NT2/D1 (cell line): ENCODE results near the gene PHLPP1.
"Not testable (repeated sequence)": the region's sequence is repeated elsewhere in the genome, so short reads cannot be mapped to it uniquely, and the experiment has no call there.

Source experiments
- DNase-seq: peaks from one replicate; pipeline ENCODE4 v3.0.0-alpha.2; 2011; ENCODE audit warnings: low read depth, low spot score
- H3K27me3 ChIP-seq: 2 replicates; pipeline ENCODE4 v1.6.0; 2011; ENCODE audit warnings: mild to moderate bottlenecking; ENCODE audit not compliant: insufficient read length, insufficient read depth
- H3K36me3 ChIP-seq: 2 replicates; pipeline ENCODE4 v1.6.1; 2011; ENCODE audit warnings: mild to moderate bottlenecking, low read length, mixed read lengths; ENCODE audit not compliant: insufficient read depth, insufficient read length
- H3K4me1 ChIP-seq: 2 replicates; pipeline ENCODE4 v1.5.1; 2011; ENCODE audit not compliant: insufficient read depth, insufficient read length
- H3K4me3 ChIP-seq: 2 replicates; pipeline ENCODE4 v1.5.1; 2011; ENCODE audit warnings: low read depth; ENCODE audit not compliant: insufficient read length
- H3K9ac ChIP-seq: 2 replicates; pipeline ENCODE4 v1.6.0; 2011; ENCODE audit warnings: low read depth; ENCODE audit not compliant: insufficient read length
- H3K9me3 ChIP-seq: 2 replicates; pipeline ENCODE4 v1.5.1; 2011; ENCODE audit warnings: mild to moderate bottlenecking, low read length; ENCODE audit not compliant: insufficient read depth
- SUZ12 ChIP-seq: IDR thresholded peaks from 2 replicates; pipeline ENCODE4 v1.6.1; 2011; ENCODE audit not compliant: insufficient read length, insufficient read depth; ENCODE audit errors: extremely low read depth
- YY1 ChIP-seq: IDR thresholded peaks from 2 replicates; pipeline ENCODE4 v1.6.1; 2011; ENCODE audit not compliant: insufficient read length, insufficient read depth
- ZNF274 ChIP-seq: IDR thresholded peaks from 2 replicates; pipeline ENCODE4 v1.6.1; 2011; ENCODE audit warnings: mild to moderate bottlenecking, low read depth, low read length

The PHLPP1 gene

DNA sequence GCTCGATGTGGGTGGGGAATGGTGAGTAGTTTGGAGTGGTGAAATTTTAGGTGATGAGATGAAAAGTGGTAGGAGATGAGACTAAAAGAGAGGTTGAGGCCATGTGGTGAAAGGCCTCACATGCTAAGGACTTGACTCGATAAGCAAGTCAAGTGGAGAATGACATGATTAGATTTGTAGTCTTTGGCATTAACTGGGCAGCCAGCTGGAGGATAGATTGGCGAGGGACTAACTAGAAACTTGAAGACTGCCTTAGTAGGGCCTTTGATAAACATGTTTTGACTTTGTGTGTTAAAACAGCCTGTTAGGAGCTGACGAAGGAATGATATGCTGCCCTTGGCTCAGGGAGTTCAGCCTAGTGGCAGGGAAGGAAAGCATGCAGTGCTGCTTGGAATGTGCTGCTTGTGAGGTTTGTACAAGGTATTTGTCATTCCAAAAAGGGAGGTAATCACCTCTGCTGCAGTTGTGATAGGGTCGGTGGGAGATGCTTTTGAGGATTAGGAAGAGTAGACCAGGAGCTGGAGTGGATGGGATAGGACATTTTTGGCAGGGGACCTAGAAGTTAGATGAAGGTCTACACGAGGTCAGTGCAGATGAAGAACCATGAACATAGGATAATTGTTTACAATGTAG is 22.0 kb downstream of the PHLPP1 start:
- H3K4me1 ChIP-seq = no peaks in the 10 kb centered on the region
- H3K27me3 ChIP-seq = no peaks in the 10 kb centered on the region
- no peaks in the 10 kb centered on the region for H3K36me3 ChIP-seq
- TF ChIP-seq ZNF274 (no peak), YY1 (no peak), SUZ12 (no peak)
- no peaks in the 10 kb centered on the region for H3K9me3 ChIP-seq
- no peak overlapping the region for H3K9ac ChIP-seq
- DNase-seq = no peak
- H3K4me3 ChIP-seq = no peak overlapping the region

DNA sequence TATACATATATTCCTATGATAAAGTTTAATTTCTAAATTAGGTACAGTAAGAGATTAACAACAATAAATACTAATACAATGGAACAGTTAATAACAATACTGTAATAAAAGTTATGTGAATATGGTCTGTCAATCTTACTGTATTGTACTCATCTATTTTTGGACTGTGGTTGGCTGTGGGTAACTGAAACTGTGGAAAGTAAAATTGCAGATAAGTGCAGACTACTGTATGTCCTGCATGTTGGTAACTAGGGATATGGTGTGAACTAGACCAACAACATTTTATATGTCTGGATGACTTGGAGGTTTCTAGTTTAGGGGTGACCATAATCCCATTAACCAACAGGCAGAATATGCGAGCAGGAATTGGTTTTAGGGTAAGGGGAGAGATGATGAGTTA is 23.3 kb downstream of the PHLPP1 start:
- no peak overlapping the region for H3K4me3 ChIP-seq
- no peaks in the 10 kb centered on the region for H3K27me3 ChIP-seq
- H3K4me1 ChIP-seq = no peaks in the 10 kb centered on the region
- H3K9ac ChIP-seq = no peak overlapping the region
- no peak for TF ChIP-seq SUZ12
- no peak for TF ChIP-seq ZNF274
- TF ChIP-seq YY1 = no peak
- no peaks in the 10 kb centered on the region for H3K36me3 ChIP-seq
- H3K9me3 ChIP-seq = no peaks in the 10 kb centered on the region
- DNase-seq = no peak

DNA sequence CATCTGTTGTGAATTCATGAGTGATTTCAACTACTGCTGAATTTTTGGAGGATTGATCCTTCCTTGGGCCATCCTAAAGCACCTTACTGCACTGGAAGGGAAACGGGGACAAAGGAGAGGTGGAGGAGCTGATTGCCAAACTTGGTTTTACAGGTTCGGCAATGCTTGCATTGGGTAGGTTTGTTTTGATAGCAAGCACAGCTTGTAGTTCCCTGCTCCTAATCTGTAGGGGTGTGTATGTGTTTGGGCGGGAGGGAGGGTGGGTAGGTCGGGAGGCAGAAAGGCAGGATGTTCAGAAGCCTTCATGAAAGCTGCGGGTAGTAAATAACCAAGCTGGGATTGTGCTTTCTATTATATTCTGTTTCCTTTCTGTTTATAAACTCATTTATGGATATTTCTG is 24.6 kb downstream of the PHLPP1 start:
- Histone ChIP-seq H3K4me3 (no peak overlapping the region), H3K27me3 (no peaks in the 10 kb centered on the region), H3K9me3 (no peaks in the 10 kb centered on the region), H3K4me1 (no peaks in the 10 kb centered on the region), H3K36me3 (no peaks in the 10 kb centered on the region), H3K9ac (no peak overlapping the region)
- DNase-seq = no peak
- no peak for TF ChIP-seq ZNF274
- TF ChIP-seq SUZ12 = no peak
- no peak for TF ChIP-seq YY1

DNA sequence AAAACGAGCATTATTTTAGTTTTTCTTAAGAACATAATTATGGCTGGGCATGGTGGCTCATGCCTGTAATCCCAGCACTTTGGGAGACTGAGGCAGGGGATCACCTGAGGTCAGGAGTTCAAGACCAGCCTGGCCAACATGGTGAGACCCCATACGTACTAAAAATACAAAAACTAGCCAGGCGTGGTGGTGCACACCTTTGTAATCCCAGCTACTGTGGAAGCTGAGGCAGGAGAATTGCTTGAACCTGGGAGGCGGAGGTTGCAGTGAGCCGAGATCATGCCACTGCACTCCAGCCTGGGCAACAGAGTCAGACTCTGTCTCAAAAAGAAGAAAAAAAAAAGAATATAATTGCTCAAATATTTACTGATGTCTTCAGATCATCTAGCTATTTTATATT is 25.3 kb downstream of the PHLPP1 start:
- not testable (repeated sequence) for H3K36me3 ChIP-seq, H3K4me1 ChIP-seq, H3K4me3 ChIP-seq

DNA sequence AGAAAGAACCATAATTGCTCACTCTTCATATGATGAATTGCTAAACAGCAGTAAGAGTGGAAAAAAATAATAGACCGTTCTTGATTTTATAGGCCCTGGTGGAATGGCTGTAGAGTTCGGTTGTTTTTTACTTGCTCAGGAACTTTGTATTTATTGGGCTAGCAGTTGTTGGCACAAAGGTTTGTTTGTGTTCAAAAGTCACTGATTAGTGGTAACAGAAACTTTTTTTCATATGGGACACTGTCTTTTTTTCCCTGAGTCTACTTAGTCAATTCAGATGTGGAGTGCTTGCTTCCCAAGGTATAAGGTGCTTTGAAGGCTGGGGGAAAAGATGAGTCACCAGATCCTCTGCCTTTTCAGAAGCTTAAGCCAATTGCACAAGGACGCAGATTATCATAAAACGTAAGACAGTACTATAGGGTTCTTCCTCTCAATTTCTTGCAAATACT is 25.8 kb downstream of the PHLPP1 start:
- no peaks in the 10 kb centered on the region for H3K27me3 ChIP-seq
- TF ChIP-seq YY1 = no peak
- TF ChIP-seq ZNF274 = no peak
- no peak for TF ChIP-seq SUZ12
- no peak overlapping the region for H3K9ac ChIP-seq
- no peaks in the 10 kb centered on the region for H3K9me3 ChIP-seq
- no peaks in the 10 kb centered on the region for H3K36me3 ChIP-seq
- no peak overlapping the region for H3K4me3 ChIP-seq
- H3K4me1 ChIP-seq = no peaks in the 10 kb centered on the region
- DNase-seq = no peak

More for the DNA sequence above, 25.3 kb downstream of the PHLPP1 start:
- DNase-seq, H3K9ac ChIP-seq, H3K27me3 ChIP-seq, H3K9me3 ChIP-seq: not testable (repeated sequence)

DNA sequence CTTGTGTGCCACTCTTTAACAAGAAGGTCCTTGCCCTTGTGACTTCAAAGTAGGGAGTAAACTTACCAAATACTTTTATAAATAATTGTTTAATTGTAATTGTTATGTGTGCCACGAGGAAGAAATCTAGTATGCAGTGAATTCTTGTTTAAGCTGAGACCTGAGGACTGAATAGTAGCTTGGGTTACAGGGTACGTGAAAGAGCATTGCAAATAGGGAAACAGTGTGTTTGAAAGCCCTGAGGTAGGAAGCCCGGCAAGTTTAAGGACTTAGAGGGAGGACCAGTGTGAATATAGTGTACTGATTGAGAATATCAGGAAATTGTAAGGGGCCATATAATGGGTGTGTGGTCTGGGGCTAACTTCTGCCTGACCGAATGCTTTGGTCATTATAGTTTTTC is 26.2 kb downstream of the PHLPP1 start:
- Histone ChIP-seq H3K27me3 (no peaks in the 10 kb centered on the region), H3K9ac (no peak overlapping the region), H3K4me1 (no peaks in the 10 kb centered on the region), H3K4me3 (no peak overlapping the region), H3K9me3 (no peaks in the 10 kb centered on the region), H3K36me3 (no peaks in the 10 kb centered on the region)
- DNase-seq = no peak
- no peak for TF ChIP-seq YY1
- no peak for TF ChIP-seq ZNF274
- no peak for TF ChIP-seq SUZ12

DNA sequence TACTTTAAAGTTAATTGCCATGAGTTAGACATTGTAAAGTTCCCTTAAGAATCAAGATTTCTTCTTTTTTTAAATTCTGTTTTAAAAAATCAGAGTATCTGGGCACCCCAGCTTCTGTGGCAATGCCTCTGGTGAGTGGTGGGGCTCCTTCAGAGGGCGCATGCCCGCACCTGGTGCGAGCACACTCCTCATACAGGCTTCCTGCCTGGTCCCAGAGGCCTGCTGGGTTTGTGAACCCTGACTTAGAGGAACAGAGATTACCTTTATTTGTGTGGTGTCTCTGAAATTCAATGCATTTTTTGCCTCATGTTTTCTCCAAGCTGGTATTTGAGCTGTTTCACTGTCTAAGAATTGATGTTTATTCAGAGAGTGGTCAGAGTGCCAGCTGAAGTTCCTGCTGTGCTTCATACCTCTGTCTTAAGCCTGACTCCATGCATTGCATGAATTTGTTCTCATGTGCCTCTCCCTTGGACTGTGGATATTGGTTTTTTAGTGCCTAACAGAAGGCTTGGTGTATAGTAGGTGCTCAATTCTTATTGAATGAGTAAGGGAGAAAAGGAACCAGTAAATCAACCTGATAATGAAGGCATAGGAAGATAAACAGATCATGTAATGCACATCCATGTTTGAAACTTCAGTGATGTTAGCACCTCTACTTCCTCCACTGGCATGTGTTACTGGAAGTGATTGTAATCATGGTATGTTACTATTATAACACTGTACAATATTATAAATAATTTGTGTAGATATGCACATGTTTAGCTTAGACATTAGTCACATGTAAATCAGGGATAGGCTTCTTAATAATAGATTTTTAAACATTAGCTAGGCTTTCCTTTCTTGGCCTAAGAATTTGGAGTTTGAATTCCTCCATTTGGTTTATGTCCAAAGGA is 29.0 kb downstream of the PHLPP1 start:
- no peaks in the 10 kb centered on the region for H3K27me3 ChIP-seq
- H3K36me3 ChIP-seq = no peaks in the 10 kb centered on the region
- H3K9ac ChIP-seq = no peak overlapping the region
- H3K9me3 ChIP-seq = no peaks in the 10 kb centered on the region
- H3K4me1 ChIP-seq = no peaks in the 10 kb centered on the region
- no peak overlapping the region for H3K4me3 ChIP-seq
- DNase-seq = no peak
- TF ChIP-seq SUZ12 = no peak
- TF ChIP-seq ZNF274 = no peak
- TF ChIP-seq YY1 = no peak
